Dedifferentiated amniotic fluid mesenchymal stem cell (primary cell): ENCODE measurements around the gene PAX2.
A peak's percentile ranks its signal among the peaks of the same experiment; 100 is the strongest.

Experiments
- DNase-seq: peaks from one replicate; pipeline ENCODE4 v3.0.0-alpha.2; 2016; ENCODE audit errors: extremely low spot score

The PAX2 gene

DNA sequence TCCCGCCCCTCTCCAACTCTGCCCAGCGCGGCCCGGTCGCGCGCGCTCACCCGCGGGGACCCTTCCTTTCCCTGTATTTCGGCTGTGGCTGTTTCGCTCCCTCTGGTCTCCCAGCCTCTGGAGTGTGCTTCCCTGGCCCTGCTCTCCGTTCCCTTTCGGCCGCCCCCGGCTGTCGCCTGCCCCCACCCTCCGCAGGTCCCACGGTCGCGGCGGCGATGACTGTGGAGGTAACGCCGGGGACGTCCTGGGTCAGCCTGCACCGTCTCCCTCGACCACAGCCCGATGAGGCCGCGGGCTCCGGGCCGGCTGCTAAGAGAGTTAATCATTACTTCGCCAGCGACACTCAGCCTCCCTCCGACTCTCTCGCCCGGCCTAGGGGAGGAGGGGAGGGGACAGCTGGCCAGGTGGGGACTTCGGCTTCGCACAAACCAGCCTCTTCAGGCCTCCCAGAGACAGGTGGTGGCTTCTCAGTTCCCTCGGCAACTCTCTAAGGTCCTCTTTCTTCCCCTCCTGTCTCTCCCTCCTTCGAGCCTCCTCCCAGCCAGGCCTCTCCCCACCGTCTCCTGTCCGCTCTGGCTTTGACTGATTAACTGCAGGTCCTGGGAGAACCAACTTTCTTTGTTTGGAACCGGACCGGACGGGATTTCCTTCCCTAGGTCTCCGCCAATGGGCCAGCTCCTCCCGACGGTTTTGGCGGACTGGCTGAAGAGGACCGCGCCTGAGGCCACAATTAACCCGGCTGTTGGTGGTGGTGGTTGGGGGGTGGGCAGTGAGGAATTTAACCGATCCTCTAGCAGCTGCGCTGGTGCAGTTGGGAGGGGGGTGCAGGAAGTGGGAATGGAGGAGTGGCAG is 5.6 kb upstream of the PAX2 start:
- DNase-seq, result no peak

GRCh38 chr10:100740476-100741377 is 4.7 kb upstream of the PAX2 start:
- DNase-seq, result no peak

DNA sequence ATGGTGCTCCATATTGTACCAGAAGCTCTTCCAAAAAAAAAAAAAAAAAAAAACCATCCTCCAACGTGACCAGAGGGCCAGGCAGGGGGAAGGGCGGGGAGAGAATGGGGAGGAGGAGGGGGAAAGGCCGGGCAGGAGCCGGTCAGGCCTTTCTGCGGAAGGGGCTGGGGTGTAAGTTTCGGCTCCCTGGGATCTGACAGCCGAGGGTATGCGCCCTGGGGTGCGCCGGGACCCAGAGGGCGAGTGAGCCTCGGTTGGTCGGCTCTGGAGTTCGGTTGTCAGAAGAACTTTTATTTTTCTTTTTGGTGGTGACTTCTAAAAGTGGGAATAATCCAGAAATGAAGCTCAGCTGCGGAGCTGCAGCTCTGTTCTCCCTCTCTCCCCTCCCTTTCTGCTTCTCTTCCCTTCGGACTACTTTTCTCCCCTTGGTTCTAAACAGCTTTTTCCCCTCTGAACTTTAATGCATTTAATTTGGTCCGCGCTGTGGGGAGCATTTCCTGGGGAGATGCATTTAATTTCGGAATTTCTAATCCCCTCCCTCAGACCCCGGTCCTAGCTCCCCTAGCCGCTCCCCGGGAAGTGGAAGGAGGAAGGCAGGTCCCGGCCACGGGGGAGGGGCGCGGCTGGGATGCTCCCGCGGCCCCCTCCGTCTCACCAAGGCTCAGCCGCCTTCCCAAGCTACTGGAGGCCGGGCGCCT is 3.9 kb upstream of the PAX2 start:
- DNase-seq, result no peak

DNA sequence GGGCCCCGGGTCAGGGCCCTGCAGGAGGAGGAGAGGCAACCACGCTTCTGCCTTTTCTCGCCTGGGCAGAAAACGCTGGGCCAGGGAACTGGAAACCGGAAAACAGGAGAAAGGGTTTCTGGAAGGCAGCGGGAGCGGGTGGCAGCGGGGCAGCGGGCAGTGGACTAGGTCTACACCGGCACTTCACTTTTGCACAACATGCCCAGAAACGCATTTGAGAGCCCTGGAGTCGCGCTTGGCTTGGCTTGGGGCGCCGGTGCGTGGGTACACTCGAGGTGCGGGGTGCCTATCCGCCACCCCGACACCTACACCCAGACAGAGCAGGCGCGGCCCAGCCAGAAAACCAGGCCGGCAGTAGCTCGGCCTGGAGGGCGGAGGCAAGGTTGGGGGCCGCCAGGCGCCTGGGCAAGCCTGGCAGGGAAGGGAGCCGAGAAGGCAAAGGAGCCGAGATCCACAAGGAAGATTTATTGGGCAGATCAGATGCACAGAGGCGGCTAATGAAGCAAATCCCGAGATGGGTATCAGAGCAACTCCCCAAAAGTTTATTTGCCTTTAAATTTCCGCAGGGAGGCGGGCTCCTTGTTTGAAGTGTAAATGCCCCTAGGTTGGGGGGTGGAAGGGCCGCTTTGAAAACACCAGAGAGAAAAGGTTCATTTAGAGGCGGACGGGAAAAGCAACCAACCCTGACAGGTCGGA is 3.2 kb upstream of the PAX2 start:
- DNase-seq, result no peak

DNA sequence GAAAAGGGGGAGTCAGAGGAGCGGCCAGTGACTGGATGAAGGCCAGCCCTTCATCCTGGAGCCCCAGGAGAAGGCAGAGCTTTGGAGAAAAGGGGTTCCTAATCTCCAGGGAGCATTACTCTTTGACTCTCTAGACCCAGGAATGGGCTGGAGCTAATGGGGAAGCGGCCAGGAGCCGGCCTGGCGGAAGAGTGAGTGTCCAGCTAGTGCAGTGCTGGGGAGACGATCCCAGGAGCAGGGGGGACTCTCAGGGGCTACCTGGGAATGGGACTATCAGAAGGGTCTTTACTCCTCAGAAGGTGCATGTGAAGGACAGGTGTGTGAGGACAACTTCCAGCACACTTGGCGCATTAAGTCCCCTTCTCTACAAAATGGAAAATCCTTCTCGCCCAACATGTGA is 2.4 kb upstream of the PAX2 start:
- no peak for DNase-seq

DNA sequence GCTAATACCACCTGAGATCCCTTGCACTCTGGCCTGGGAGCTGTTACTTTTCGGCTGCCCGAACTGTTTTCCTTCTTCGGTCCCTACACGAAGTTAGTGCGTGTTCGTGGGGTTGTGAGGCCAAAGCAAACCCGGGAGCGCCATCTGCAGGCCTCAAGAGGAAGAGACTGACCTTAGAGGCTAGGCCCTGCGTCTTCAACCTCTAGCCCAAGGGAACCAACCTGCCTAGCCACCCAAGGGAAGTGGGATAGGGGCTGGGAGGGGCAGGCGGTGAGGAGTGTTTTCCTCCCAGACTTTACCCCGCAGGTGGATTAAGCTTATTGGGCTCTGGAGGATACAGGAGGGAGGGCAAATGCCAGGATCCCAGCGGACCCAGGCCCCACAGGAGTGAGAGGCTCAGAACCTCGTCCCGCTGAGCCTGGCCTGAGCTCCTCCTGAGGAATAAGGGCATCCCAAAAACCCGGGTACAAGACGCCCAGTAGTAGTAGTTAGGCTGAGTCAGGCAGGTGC is 1.7 kb upstream of the PAX2 start:
- DNase-seq, result peak; percentile 21

DNA sequence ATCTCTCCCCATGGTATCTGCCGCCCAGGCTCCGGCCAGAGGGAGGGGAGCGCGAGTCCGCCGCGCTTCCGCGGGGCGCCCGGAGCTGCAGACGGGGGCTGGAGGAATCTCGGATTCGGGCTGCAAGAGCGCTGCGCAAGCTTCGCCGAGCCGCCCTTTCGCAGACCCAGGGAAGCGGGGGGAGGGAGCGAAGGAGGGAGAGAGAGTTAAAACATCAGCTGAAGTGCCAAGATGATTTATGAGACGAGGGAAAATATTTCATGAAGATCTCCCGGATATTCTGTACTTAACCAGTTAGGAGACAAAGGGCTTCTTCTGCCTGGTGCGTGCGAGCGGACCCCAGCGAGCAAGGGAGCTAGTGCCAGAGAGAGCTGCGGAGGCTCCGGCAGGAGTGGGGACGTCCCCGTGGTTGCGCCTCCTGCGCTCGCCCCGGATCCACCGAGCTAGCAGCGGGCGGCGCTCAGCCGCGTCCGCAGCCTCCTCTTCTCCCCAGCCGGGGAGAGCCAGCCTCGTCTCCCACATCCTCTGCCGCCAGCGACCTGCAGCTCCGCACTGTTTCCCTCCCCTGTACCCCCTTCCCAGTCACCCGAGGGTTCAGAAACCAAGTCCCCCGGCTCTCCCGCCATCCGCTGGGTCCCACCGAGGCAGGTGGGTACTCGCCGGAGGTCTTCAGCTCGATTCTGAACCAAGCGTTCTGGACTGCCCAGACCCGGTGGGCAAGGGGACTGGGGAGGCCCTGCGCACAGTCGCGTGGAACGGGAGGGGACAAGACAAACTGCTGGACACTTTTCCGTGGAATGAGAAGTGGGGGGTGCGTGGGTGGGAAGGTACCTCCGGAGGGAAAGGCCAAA is 1.0 kb upstream of the PAX2 start:
- no peak for DNase-seq

DNA sequence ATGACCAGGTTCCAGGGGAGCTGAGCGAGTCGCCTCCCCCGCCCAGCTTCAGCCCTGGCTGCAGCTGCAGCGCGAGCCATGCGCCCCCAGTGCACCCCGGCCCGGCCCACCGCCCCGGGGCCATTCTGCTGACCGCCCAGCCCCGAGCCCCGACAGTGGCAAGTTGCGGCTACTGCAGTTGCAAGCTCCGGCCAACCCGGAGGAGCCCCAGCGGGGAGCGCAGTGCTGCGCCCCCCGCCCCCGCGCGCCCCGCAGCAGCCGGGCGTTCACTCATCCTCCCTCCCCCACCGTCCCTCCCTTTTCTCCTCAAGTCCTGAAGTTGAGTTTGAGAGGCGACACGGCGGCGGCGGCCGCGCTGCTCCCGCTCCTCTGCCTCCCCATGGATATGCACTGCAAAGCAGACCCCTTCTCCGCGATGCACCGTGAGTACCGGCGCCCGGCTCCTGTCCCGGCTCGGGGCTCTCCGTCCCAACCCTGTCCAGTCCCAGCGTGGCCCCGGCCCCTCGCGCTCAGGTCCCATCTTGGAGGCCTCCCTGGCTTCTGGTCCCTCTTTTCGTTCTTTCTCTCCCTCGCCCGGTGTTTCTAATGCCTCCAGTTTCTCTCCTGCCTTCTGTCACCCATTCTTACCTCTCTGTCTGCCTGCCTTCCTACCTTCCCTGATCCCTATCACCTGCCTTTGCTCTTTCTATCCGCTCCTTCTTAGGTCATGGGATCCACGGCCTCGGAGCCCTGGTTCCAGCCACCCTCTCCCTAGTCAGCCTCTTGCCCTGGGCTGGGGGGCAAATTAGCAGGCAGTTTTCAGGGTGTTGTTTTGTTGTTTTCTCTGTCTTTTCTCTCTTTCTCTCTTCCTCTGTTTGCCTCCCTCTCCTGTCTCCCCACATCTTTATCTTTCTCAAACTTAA is 751 bp downstream of the PAX2 start:
- DNase-seq, result no peak

DNA sequence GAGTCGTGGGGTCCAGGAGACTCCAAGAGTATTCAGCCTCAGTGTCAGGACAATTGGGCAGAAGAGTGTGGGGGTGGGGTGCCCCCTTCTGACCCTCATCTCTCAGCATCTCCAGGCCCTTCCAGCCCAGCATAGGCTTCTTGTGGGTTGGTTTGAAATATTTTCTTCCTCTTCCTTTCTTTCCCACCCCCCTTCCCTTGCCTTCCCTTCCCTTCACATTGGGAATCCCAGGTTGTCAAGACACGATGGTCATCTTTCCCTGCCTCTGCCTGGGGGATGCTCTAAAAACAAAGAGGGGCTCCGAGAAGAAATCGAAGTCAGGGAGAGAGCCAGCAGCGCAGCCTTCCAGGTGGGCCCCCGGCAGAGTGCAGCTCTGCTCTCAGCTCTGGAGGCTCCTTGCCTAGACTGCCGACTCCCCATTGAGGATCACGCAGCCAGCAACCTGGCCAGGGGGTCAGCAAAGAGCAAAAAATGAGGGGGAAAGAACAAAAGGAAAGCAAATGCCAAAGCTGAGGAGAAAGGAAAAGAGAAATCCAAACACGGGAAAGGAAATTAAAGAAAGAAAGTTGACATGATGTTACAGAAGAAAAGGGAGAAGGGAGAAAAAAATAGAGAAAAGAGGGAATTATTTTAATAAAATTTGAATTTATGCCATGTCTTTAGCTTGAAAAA is 1.5 kb downstream of the PAX2 start:
- DNase-seq, result no peak

DNA sequence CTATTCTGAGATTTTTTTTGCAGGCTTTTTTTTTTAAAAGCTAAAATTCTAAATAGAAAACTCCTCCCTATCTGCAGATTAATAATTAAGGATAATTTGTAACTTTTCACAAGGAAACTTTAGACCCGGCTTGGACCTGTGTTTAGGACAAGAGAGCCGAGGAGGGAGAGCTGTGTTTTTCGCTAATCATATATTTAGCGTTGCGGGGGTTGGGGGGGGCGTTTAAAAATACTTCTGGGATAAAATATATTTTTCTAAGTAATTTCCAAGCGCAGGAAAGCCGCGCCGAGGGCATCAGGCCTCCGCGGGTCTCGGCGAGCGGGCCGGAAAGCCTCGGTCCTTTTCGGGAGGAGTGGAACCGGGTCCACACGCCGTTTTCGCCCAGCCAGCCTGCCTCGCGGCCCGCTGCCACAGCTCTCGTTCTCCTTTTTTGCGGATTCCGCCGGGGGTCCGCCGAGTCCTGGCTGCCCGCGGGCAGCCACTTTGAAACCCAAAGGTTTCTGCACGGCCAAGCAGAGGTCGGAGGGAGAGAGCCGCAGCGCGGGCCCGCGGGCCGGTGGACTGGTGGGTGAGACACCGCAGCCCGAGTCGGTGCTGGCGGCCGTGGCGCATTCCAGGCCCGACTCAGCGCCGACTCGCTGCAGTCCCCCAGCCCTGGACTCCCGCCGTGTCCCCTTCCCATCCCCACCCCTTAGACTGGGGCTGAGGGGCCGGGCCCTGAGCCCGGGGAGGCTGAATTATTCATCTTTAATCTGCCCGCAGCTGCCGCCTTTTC is 2.3 kb downstream of the PAX2 start:
- DNase-seq, result no peak

- no peak for DNase-seq
Observed at GRCh38 chr10:100748231-100749058, 3.1 kb downstream of the PAX2 start.

DNA sequence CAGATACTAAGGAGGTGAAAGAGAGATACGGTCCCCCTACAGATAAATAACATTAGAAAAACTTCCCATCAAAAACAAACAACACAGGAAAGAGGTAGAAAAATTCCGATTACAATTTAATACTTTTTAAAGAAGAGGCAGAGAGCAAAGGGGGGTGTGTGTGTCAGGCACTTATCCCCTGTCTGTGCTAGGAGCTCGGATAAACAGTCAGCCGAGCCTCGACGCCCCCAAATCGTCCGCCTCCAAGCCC is 3.6 kb downstream of the PAX2 start:
- no peak for DNase-seq

DNA sequence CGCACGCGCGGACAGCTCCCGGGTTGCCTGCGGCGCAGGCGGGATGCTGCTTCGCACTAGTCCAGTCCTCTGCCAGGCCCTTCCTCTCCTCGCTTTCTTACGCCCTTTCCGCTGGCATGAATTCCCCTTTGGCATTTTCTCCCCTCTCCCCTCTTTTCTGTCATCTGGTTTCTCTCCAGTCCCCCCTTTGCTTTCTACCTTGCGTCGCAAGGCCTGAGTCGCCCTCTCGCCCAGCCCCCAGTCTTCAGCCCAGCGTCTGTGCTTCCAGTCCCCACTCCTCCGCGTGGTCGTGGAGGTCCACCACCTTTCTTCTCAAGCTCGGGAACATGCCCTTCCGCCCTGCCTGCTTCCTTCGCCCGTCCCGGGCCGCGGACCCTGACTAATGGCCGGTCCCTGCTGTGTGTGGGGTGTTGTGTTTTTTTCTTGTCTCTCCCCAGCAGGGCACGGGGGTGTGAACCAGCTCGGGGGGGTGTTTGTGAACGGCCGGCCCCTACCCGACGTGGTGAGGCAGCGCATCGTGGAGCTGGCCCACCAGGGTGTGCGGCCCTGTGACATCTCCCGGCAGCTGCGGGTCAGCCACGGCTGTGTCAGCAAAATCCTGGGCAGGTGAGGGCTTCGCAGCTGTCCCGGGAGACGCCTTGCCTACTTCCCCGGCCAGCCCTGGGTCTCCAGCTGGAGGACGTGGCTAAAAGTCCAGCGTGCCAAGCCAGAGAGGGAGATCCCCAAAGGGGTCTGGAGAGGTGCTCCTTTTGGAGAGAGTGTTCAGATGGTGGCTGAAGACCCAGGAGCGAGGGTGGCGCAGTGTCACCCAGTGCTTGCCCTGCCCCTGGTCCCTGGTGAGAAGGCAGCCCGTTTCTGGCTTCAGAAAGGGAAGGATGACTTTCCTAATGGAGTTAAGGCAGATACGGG is 4.2 kb downstream of the PAX2 start:
- DNase-seq, result no peak

DNA sequence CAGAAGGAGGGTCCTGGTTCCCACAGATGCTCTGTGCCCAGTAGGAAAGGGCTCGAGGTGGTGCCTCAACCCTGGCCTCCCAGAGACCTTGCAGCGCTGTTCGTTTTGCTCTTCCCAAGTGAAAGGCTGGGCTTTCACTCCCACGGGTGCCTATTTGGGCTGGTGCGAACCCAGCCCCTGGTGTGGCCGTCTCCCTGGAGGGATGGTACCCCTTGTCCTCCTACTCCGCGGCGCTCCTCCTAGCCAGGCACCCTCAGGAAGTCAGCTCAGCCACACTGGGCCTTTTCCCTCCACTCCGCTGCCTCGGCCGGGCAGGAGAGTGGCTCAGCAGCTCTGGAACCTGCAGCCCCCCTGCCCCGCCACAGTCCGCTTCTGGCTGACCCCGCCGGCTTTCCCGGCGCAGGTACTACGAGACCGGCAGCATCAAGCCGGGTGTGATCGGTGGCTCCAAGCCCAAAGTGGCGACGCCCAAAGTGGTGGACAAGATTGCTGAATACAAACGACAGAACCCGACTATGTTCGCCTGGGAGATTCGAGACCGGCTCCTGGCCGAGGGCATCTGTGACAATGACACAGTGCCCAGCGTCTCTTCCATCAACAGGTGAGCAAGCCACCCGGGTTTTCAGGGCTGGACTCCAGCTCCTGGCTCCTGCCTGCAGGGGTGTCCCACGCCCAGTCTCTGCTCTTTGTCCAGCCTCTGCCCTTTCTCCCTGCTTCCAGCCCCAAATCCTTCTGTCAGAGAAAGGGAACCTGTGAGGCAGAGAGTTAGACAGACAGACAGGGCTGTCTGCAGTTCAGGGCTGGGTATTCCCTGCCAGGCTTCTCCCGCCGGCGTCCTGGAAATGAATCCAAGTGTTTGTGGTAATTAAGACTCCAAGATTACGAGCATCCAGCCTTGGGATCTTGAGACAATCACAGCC is 5.2 kb downstream of the PAX2 start:
- DNase-seq, result no peak

DNA sequence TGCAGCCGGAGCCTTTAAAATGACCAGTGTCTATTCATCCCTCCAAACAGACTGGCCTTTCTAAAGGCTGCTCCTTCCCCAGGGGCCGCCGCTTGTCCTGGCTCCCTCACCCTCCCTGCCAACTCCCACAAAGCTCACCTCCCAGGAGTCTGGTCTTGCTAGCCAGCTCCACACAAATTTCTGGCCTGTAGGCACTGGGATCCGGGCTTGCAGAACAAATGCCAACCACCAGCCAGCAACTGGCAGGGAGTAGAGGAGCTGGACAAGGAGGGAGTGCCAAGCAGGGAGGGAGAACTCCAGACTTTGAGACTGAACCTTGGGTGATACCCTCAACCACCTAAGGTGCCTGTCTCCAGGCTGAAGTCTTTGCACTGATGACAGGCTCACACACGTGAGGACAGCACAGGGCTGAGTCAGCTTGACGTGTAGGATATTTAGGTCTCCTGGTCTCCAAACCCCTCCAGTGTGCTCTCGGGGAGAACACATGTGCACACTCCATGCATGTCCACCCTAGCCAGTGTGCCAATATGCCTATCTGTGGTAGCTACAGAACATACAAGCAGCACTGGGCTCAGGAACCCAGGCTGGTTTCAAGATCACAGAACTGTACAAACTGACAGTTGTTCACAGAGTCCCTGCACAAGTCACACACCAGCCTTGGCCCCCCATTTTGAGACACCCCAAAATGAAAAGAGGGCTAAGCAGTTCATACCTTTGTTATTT is 6.0 kb downstream of the PAX2 start:
- no peak for DNase-seq
